ENCODE results near the gene ADAM11. TPM values are rescaled to one million over a fixed set of nuclear protein-coding genes. Genes with fewer than 3 reads are reported as not detected.

ADAM11 gene
- total and polyA plus RNA-seq, 2 of the 4 experiments (the other 2 are of a cell fraction) = 0.36 to 0.53 TPM

DNA sequence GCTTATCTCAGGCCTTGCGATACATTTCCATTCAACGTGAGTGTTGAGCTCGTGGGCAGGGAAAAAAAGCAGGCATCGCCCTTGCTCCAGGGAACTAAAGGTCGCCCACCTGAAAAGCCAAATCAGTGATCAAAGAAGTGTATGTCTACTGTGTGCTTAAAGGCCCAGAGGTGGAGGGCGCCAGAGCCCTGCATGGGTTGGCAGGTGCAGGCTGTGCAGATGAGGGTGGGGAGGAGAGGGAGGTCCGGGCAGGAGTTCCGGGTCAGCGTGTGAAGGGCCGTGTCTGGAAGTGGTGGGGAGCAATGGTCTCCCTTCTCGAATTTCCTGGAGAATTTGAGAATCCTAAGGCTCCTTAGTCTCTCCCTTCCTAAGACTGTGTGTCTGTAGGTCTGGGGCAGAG lies 7.2 kb downstream of the ADAM11 start:
- Histone ChIP-seq H3K18ac (ENCODE audit: low read depth, low read length) (no peak overlapping the region), H2AK5ac (ENCODE audit: low read depth, low read length) (no peak overlapping the region), H2BK120ac (ENCODE audit: low read depth, low read length) (no peak overlapping the region), H2BK15ac (ENCODE audit: low read depth, low read length) (no peak overlapping the region), H2AK9ac (replicated peaks; ENCODE audit: low read depth, low read length, poor library complexity) (no peak overlapping the region), H3K79me1 (ENCODE audit: low read depth in 1 of 2, low read length in 2 of 2) (no peaks in the 10 kb centered on the region), H3K4me2 (ENCODE audit: low read depth, low read length) (no peak overlapping the region), H3K27me3 (ENCODE audit: control insufficient read depth, insufficient read depth, low read length) (peaks cover 23% of the 10 kb centered on the region), H4K5ac (ENCODE audit: low read depth, low read length) (no peak overlapping the region), H3K36me3 (ENCODE audit: control insufficient read depth, insufficient read depth, low read length) (no peaks in the 10 kb centered on the region), H3K9me1 (ENCODE audit: insufficient read depth, low read length) (no peaks in the 10 kb centered on the region), H3K56ac (ENCODE audit: extremely low read depth, insufficient read depth, low read length) (no peak overlapping the region), H3K27ac (ENCODE audit: insufficient read depth, low read length) (no peak overlapping the region), H4K91ac (ENCODE audit: insufficient read depth, low read depth, low read length) (no peak overlapping the region), H2AFZ (replicated peaks; ENCODE audit: low read length, poor library complexity) (peak overlapping the region; percentile 33), H3K4ac (ENCODE audit: low read depth, low read length) (no peak overlapping the region), H3K23ac (ENCODE audit: low read depth, low read length) (no peak overlapping the region), H2BK20ac (ENCODE audit: low read depth, low read length) (no peak overlapping the region), H3K9me3 (ENCODE audit: control insufficient read depth, insufficient read depth, low read length) (no peaks in the 10 kb centered on the region), H3K14ac (replicated peaks; ENCODE audit: low read depth, low read length) (no peak overlapping the region), H4K20me1 (ENCODE audit: insufficient read depth, low read length) (no peaks in the 10 kb centered on the region), H4K8ac (ENCODE audit: low read depth in 2 of 2, low read length in 2 of 2) (no peak overlapping the region), H3K4me3 (ENCODE audit: insufficient read depth, low read depth, low read length) (no peak overlapping the region), H3K4me1 (ENCODE audit: control insufficient read depth, insufficient read depth, low read length) (no peaks in the 10 kb centered on the region), H3K9ac (ENCODE audit: low read depth, low read length) (no peak overlapping the region), H2BK5ac (ENCODE audit: low read depth, low read length, poor library complexity, severe bottlenecking) (no peak overlapping the region)
- WGBS, 2 experiments (ENCODE audit: extremely low coverage in 2 of 2, insufficient read length in 1 of 2) = 67% methylated on average over 5 of the region's 11 CpGs; no CpG with 5 or more reads in 1 of the 2 experiments
- in situ Hi-C loops (cut with MboI; ENCODE audit: low sequenced_read_pairs) (no loop called here), dilution Hi-C loops (cut with HindIII; ENCODE audit: low sequenced_read_pairs, unreplicated experiment) (no loop called here), intact Hi-C loops (cut with micrococcal nuclease) (loop anchor here (10.0 kb wide), 1 partner anchor 231 kb away; no protein-coding TSS in a partner anchor)
- no peak for DNase-seq
- POLR2A ChIA-PET (ENCODE audit: unreplicated experiment) = no interaction called here
- TF ChIP-seq RCOR1 (IDR thresholded peaks at IDR 0.05; ENCODE audit: insufficient replicate concordance, low read length) = no peak
- TF ChIP-seq CEBPB (IDR thresholded peaks at IDR 0.05; ENCODE audit: low read depth, low read length) = no peak
- TF ChIP-seq, protein P1, sequence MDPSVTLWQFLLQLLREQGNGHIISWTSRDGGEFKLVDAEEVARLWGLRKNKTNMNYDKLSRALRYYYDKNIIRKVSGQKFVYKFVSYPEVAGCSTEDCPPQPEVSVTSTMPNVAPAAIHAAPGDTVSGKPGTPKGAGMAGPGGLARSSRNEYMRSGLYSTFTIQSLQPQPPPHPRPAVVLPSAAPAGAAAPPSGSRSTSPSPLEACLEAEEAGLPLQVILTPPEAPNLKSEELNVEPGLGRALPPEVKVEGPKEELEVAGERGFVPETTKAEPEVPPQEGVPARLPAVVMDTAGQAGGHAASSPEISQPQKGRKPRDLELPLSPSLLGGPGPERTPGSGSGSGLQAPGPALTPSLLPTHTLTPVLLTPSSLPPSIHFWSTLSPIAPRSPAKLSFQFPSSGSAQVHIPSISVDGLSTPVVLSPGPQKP (IDR thresholded peaks at IDR 0.05; ENCODE audit: borderline replicate concordance, low read depth, low read length) = no peak
- TF ChIP-seq BHLHE40 (IDR thresholded peaks at IDR 0.05; ENCODE audit: low read depth, low read length) = no peak
- TF ChIP-seq MAFK (IDR thresholded peaks at IDR 0.05; ENCODE audit: low read depth, low read length) = no peak
- no peak for TF ChIP-seq FOS (IDR thresholded peaks at IDR 0.05; ENCODE audit: low read depth, low read length)
- TF ChIP-seq RFX5 (IDR thresholded peaks at IDR 0.05; ENCODE audit: low read depth, low read length) = no peak
- TF ChIP-seq, protein P2, sequence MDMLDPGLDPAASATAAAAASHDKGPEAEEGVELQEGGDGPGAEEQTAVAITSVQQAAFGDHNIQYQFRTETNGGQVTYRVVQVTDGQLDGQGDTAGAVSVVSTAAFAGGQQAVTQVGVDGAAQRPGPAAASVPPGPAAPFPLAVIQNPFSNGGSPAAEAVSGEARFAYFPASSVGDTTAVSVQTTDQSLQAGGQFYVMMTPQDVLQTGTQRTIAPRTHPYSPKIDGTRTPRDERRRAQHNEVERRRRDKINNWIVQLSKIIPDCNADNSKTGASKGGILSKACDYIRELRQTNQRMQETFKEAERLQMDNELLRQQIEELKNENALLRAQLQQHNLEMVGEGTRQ (IDR thresholded peaks at IDR 0.05; ENCODE audit: low read depth, low read length) = no peak
- TF ChIP-seq MAZ (IDR thresholded peaks at IDR 0.05; ENCODE audit: borderline replicate concordance, low read depth, low read length) = no peak
- TF ChIP-seq CHD1 (IDR thresholded peaks at IDR 0.05; ENCODE audit: low read depth, low read length) = no peak
- no peak for TF ChIP-seq SMC3 (IDR thresholded peaks at IDR 0.05; ENCODE audit: low read depth, low read length)
- TF ChIP-seq, protein P3, sequence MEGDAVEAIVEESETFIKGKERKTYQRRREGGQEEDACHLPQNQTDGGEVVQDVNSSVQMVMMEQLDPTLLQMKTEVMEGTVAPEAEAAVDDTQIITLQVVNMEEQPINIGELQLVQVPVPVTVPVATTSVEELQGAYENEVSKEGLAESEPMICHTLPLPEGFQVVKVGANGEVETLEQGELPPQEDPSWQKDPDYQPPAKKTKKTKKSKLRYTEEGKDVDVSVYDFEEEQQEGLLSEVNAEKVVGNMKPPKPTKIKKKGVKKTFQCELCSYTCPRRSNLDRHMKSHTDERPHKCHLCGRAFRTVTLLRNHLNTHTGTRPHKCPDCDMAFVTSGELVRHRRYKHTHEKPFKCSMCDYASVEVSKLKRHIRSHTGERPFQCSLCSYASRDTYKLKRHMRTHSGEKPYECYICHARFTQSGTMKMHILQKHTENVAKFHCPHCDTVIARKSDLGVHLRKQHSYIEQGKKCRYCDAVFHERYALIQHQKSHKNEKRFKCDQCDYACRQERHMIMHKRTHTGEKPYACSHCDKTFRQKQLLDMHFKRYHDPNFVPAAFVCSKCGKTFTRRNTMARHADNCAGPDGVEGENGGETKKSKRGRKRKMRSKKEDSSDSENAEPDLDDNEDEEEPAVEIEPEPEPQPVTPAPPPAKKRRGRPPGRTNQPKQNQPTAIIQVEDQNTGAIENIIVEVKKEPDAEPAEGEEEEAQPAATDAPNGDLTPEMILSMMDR (conservative IDR thresholded peaks at IDR 0.05; ENCODE audit: low read depth, low read length) = no peak
- no peak for TF ChIP-seq NFE2L2 (IDR thresholded peaks at IDR 0.05; ENCODE audit: low read depth, low read length)
- TF ChIP-seq POLR2A (IDR thresholded peaks at IDR 0.05; ENCODE audit: low read depth, low read length) = no peak
- no TSS peak for BruUV-seq (replicated peaks)
- CTCF ChIA-PET = no interaction called here
- no peak for ATAC-seq (ENCODE audit: low read depth)

Data from IMR-90 (cell line).